SK-N-DZ (cell line): ENCODE measurements around the gene FILIP1.
"Not testable (repeated sequence)": the region's sequence is repeated elsewhere in the genome, so short reads cannot be mapped to it uniquely, and the experiment has no call there.

Experiments
- DNase-seq: peaks from one replicate; pipeline ENCODE4 v3.0.0-alpha.2; 2015; ENCODE audit warnings: low spot score

Gene FILIP1

DNA sequence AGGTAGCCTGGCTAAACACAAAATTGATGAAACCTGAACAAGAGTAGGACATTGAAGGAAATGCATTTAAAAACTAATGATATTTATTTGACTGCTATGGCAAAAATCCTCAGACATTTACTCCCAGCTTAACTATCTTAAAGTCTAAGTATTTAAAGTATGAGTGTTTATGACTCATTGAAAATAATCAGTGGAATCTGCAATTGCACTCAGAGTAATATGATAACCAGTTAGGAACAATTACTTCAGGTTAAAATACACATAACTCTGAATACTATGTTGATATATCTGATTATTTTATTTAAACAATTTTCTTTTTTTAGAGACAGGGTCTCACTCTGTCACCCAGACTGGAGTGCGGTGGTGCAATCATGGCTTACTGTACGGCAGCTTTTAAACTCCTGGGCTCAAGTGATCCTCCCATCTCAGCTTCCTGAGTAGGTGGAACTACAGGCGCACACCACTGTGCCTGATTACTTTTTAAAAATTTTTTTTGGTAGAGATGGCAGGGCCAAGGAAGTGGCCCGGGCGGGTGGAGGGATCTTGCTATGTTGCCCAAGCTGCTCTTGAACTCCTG, 43.9 kb downstream of the FILIP1 start:
- DNase-seq: no peak

- DNase-seq: no peak
These were observed 47.2 kb downstream of the FILIP1 start for GRCh38 chr6:75446241-75446880.

- DNase-seq: no peak
These were observed 47.9 kb downstream of the FILIP1 start for GRCh38 chr6:75445738-75446137.

GRCh38 chr6:75444899-75445298, 48.7 kb downstream of the FILIP1 start:
- DNase-seq: no peak

DNA sequence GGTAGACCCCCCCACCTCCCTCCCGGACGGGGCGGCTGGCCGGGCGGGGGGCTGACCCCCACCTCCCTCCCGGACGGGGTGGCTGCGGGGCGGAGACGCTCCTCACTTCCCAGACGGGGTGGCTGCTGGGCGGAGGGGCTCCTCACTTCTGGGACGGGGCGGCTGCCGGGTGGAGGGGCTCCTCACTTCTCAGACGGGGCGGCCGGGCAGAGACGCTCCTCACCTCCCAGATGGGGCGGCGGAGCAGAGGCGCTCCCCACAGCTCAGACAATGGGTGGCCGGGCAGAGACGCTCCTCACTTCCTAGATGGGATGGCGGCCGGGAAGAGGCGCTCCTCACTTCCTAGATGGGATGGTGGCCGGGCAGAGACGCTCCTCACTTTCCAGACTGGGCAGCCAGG, 51.7 kb downstream of the FILIP1 start:
- not testable (repeated sequence) for DNase-seq

DNA sequence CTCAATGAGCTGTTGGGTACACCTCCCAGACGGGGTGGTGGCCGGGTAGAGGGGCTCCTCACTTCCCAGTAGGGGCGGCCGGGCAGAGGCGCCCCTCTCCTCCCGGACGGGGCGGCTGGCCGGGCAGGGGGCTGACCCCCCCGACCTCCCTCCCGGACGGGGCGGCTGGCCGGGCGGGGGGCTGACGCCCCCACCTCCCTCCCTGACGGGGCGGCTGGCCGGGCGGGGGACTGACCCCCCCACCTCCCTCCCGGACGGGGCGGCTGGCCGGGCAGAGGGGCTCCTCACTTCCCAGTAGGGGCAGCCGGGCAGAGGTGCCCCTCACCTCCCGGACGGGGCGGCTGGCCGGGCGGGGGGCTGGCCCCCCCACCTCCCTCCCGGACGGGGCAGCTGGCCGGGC, 52.1 kb downstream of the FILIP1 start:
- DNase-seq: not testable (repeated sequence)

- no peak for DNase-seq
These were observed 55.0 kb downstream of the FILIP1 start for GRCh38 chr6:75438442-75439116.

DNA sequence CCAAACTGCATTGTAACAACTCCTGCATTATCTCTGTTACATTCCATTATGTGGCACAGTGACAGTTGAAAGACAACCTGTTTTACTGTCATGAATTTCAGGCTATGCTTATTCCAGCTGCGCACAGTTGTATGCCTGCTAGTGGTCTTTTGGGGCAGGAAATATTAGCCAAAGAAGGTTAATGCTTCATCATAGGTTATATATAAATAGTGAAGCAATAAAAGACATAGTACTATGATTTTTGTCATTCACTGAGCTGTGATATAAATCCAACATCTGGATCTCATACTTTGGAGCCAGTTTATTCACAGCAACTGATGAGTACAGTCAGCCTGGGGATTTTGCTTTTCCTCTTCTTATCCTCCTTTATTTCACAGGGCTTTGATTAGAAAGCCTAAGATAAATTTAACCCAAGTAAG, 55.6 kb downstream of the FILIP1 start:
- DNase-seq: no peak

- DNase-seq: no peak
These were observed 56.1 kb downstream of the FILIP1 start for GRCh38 chr6:75437421-75437891.

- no peak for DNase-seq
These were observed 56.7 kb downstream of the FILIP1 start for GRCh38 chr6:75436869-75437268.

DNA sequence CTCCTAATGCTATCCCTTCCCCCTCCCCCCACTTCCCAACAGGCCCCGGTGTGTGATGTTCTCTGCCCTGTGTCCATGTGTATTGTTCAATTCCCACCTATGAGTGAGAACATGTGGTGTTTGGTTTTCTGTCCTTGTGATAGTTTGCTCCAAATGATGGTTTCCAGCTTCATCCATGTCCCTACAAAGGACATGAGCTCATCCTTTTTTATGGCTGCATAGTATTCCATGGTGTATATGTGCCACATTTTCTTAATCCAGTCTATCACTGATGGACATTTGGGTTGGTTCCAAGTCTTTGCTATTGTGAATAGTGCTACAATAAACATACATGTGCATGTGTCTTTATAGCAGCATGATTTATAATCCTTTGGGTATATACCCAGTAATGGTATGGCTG, 60.8 kb downstream of the FILIP1 start:
- DNase-seq: not testable (repeated sequence)

DNA sequence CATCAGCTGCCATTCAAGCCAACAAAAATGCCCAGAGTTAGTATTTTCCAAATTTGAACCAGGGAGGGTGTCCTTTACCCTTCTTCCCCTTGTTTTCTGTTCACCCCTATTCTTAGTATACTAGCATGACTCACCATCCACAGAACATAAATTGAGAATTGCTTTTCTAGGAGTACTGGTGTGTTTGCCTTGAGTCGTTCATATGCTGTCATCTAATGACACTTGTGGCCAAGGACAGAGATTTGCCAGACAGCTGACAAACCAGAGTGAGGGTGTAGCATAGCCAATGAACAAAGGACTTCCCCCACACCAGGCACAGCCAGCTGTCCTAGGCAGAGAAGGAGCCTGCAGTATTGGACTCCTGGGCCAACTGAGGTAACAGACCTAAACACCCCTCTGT, 62.2 kb downstream of the FILIP1 start:
- peak; percentile 78 for DNase-seq

GRCh38 chr6:75430631-75431325, 62.8 kb downstream of the FILIP1 start:
- DNase-seq: peak; percentile 31

DNA sequence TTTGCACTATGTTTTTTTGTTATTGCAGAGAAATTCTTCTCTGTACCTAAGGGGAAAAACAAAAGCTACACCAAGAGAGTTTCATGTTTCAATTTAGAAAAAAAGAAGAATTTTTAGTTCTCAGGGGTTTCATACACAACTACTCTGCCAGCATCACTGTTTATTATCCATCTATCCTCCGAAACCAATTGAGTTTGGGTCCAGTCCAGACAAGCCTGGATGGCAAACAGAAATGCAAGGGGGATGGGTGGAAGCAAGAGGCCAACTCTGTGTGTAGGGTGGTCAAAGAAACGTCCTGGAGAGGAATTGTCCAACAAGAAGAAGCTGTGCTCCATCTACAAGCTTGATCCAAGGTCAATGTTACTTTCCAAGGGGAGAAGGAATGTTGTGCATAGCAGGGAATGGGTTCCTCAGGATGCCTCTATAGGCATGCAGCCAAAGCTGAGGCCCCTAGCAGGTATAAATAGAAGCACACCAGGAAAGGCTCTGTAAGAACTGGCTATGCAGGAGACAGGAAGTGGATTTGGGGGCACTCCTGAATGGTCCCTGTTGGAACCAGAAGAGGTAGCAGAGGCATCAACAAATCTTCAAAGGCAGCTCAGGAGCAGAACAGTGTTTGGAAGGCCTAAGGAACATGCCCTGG, 64.4 kb downstream of the FILIP1 start:
- no peak for DNase-seq

GRCh38 chr6:75428204-75428603, 65.4 kb downstream of the FILIP1 start:
- no peak for DNase-seq

GRCh38 chr6:75427329-75427728, 66.3 kb downstream of the FILIP1 start:
- DNase-seq: no peak

DNA sequence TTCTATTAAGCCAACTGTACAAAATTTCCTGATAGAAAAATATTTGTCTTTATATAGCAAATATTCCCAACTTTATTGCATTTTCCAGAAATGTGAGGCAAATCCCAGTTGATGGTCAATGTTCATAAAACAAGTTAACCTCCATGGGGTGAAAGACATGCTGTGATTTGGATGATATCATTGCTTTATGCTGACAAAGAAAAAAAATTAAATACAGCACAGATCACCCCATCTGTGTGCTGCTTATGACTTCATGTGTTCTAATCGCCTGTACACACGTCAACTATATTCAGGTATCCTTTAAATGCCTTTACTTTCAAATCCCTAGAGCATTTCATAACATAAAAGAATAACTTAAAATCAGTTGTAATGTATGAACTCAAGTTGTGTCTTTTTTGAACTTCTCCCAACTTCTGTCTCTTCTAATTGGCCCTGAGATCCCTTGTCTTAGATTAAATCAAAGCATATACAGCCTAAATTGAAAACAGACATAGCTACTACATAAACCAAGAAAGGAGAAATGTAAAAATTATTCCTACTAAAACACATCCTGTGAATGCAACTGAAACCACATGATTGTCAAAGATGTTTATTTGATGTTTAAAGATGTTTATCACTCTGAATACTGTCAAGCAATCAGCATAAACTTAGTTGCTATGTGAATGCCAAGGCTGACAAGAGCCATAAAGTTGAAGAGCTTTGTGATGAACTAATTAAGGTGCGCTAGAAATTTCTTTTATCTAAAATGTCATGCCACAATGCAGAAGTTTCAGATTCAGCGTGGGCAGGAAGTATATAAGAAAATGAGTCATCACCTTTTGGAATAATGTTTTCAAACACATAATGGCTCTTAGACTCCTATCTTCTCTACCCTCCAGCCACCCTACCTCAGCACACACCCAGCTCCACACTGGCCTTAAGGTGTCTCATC, 68.7 kb downstream of the FILIP1 start:
- DNase-seq: peak; percentile 9

DNA sequence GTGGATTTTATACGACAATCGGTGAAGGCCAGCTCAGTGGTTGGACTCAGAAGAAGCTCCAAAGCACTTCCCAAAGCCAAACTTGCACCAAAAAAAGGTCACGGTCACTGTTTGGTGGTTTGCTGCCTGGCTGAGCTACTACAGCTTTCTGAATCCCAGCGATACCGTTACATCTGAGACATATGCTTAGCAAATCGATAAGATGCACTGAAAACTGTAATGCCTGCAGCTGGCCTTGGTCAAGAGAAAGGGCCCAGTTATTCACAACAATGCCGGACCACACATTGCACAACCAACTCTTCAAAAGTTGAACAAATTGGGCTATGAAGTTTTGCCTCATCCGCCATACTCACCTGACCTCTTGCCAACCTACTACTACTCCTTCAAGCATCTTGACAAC, 70.2 kb downstream of the FILIP1 start:
- no peak for DNase-seq

GRCh38 chr6:75422024-75422639, 71.5 kb downstream of the FILIP1 start:
- no peak for DNase-seq

DNA sequence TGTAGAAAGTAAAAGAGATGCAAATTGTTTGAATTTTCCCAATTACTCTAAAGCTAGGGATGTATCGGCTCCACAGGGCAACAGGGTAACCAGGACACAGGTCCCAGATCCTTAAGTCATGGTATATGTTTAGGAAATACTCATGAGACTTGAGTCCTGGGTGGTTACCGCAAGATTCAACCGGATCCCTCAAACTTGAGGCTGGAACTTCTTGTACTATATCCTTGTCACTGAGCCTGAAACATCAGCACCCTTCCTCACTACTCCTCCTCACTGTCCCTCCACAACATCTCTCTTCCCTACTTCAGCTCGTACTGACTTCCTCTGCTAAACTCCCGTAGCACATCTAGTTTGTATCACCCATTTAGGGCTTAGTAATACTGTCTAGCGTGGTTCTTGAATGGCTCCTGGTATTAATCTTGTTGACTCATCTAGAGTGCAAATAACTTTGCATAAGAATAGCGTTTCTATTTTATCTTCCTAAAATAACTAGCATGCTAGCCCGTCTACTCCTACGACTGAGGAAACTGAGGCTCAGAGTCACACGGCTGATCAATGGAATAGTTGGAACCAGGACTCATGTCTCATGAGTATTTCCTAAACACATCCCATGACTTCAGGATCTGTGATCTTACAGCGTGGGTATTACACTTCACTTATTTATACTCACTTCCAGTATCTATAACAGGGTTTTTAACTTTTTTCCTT, 72.1 kb downstream of the FILIP1 start:
- DNase-seq: no peak
